ENCODE measurements around the gene GJD3. TPM values are rescaled to one million over a fixed set of nuclear protein-coding genes. Genes with fewer than 3 reads are reported as not detected.

GJD3 gene
- polyA plus RNA-seq, 3 donors = not detected

DNA sequence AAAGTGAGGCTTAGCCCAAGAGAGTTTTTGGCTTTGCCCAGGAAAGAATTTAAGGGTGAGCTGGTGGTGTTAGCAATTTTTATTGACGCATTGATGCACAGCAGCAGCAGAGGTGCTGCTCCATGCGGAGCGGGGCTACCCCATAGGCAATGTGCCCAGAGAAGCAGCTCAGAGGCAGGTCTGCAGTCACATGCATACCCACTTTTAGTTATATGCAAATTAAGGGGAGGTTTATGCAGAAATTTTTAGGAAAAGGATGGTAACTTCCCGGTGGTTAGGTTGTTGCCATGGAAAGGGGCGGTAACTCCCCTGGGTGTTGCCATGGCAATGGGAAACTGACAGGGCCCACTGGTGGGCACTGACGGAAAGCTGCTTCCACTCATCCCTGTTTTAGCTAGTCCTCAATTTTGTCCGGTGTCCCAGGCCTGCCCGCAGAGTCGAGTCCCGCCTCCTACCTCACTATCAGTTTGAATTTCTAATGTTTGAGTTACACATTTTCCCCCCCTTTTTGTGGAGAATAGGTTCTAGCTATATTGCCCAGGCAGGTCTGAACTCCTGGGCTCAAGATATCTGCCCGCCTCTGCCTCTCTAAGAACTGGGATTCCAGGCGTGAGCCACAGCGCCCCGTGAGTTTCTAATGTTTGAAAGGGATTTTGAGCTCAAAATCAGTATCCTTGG, 10.4 kb upstream of the GJD3 start:
- H3K27me3 Mint-ChIP-seq (ENCODE audit: low read depth in 3 of 3) = peaks cover 0 to 11% (median 9%) of the 10 kb centered on the region in 3 donors
- H3K4me1 ChIP-seq (ENCODE audit: control insufficient read depth in 1 of 2, insufficient read depth in 2 of 2, low read length in 2 of 2) = peaks cover 0 to 13% of the 10 kb centered on the region in 2 donors
- intact Hi-C loops (cut with micrococcal nuclease) = no loop called here
- no peaks in the 10 kb centered on the region for H3K36me3 ChIP-seq (replicated peaks in 1 of 2; ENCODE audit: control insufficient read depth in 1 of 2, insufficient read depth in 2 of 2, low read length in 2 of 2)
- no peak overlapping the region for H3K4me3 Mint-ChIP-seq
- H2AFZ ChIP-seq (ENCODE audit: insufficient read depth, low read depth, low read length, poor library complexity, severe bottlenecking) = no peak overlapping the region
- H4K20me1 ChIP-seq (ENCODE audit: insufficient read depth, low read length) = no peaks in the 10 kb centered on the region
- no peak overlapping the region for H3K9ac ChIP-seq (ENCODE audit: insufficient read depth, low read length, poor library complexity, severe bottlenecking)
- peaks cover 0 to 12% of the 10 kb centered on the region in 2 donors for H3K9me3 ChIP-seq (replicated peaks in 1 of 2; ENCODE audit: control insufficient read depth in 1 of 2, insufficient read depth in 1 of 2, low read length in 2 of 2)
- TF ChIP-seq, protein P1, sequence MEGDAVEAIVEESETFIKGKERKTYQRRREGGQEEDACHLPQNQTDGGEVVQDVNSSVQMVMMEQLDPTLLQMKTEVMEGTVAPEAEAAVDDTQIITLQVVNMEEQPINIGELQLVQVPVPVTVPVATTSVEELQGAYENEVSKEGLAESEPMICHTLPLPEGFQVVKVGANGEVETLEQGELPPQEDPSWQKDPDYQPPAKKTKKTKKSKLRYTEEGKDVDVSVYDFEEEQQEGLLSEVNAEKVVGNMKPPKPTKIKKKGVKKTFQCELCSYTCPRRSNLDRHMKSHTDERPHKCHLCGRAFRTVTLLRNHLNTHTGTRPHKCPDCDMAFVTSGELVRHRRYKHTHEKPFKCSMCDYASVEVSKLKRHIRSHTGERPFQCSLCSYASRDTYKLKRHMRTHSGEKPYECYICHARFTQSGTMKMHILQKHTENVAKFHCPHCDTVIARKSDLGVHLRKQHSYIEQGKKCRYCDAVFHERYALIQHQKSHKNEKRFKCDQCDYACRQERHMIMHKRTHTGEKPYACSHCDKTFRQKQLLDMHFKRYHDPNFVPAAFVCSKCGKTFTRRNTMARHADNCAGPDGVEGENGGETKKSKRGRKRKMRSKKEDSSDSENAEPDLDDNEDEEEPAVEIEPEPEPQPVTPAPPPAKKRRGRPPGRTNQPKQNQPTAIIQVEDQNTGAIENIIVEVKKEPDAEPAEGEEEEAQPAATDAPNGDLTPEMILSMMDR (IDR thresholded peaks at IDR 0.05) = no peak
- H3K27ac Mint-ChIP-seq = peak overlapping the region in 1 of 7 donors; percentile 75
- H3K36me3 Mint-ChIP-seq = peaks cover 3 to 6% of the 10 kb centered on the region in 2 donors
- no peak overlapping the region for H3K4me2 ChIP-seq (replicated peaks; ENCODE audit: extremely low read depth, low read length, poor library complexity, severe bottlenecking)
- H3K27me3 ChIP-seq (ENCODE audit: control insufficient read depth in 2 of 2, insufficient read depth in 2 of 2, low read length in 2 of 2) = no peaks in the 10 kb centered on the region
- no peaks in the 10 kb centered on the region for H3K79me2 ChIP-seq (ENCODE audit: insufficient read depth, low read length)
- 100% methylated on average over 1 of the region's 14 CpGs for WGBS (ENCODE audit: insufficient coverage)
- no peak overlapping the region for H3K27ac ChIP-seq (ENCODE audit: low read depth in 1 of 2, low read length in 2 of 2)
- no peak for DNase-seq
- peaks cover 6 to 27% (median 18%) of the 10 kb centered on the region in 7 donors for H3K9me3 Mint-ChIP-seq
- no peak overlapping the region for H3K4me3 ChIP-seq (replicated peaks in 1 of 3; ENCODE audit: low read depth in 2 of 3, low read length in 3 of 3)
- peaks cover 31% of the 10 kb centered on the region for H3K4me1 Mint-ChIP-seq

GRCh38 chr17:40373999-40374398, 9.5 kb upstream of the GJD3 start:
- WGBS (ENCODE audit: insufficient coverage) = 71% methylated on average over 4 of the region's 8 CpGs
- peaks cover 0 to 11% (median 9%) of the 10 kb centered on the region in 3 donors for H3K27me3 Mint-ChIP-seq (ENCODE audit: low read depth in 3 of 3)
- H3K36me3 ChIP-seq (replicated peaks in 1 of 2; ENCODE audit: control insufficient read depth in 1 of 2, insufficient read depth in 2 of 2, low read length in 2 of 2) = no peaks in the 10 kb centered on the region

More at GRCh38 chr17:40373999-40374398, 9.5 kb upstream of the GJD3 start:
- Histone ChIP-seq H3K4me3 (replicated peaks in 1 of 3; ENCODE audit: low read depth in 2 of 3, low read length in 3 of 3) (no peak overlapping the region), H3K4me2 (replicated peaks; ENCODE audit: extremely low read depth, low read length, poor library complexity, severe bottlenecking) (no peak overlapping the region), H3K27me3 (ENCODE audit: control insufficient read depth in 2 of 2, insufficient read depth in 2 of 2, low read length in 2 of 2) (no peaks in the 10 kb centered on the region), H3K9ac (ENCODE audit: insufficient read depth, low read length, poor library complexity, severe bottlenecking) (no peak overlapping the region), H4K20me1 (ENCODE audit: insufficient read depth, low read length) (no peaks in the 10 kb centered on the region), H2AFZ (ENCODE audit: insufficient read depth, low read depth, low read length, poor library complexity, severe bottlenecking) (no peak overlapping the region), H3K9me3 (replicated peaks in 1 of 2; ENCODE audit: control insufficient read depth in 1 of 2, insufficient read depth in 1 of 2, low read length in 2 of 2) (peaks cover 0 to 12% of the 10 kb centered on the region in 2 donors), H3K79me2 (ENCODE audit: insufficient read depth, low read length) (no peaks in the 10 kb centered on the region), H3K4me1 (ENCODE audit: control insufficient read depth in 1 of 2, insufficient read depth in 2 of 2, low read length in 2 of 2) (peaks cover 0 to 13% of the 10 kb centered on the region in 2 donors), H3K27ac (ENCODE audit: low read depth in 1 of 2, low read length in 2 of 2) (no peak overlapping the region)
- intact Hi-C loops (cut with micrococcal nuclease) = no loop called here
- Mint-ChIP-seq H3K27ac (peak overlapping the region in 3 of 7 donors; percentile 3 to 32 (median 5)), H3K36me3 (peaks cover 3 to 6% of the 10 kb centered on the region in 2 donors), H3K4me3 (no peak overlapping the region), H3K9me3 (peaks cover 6 to 27% (median 18%) of the 10 kb centered on the region in 7 donors), H3K4me1 (peaks cover 31% of the 10 kb centered on the region)
- no peak for DNase-seq
- TF ChIP-seq, protein P1 (IDR thresholded peaks at IDR 0.05) = no peak

Measured in CD14-positive monocyte (primary cell).